Cardiac septum (tissue), 1 donor: Measurements from ENCODE around the gene PAPLN. TPM values are rescaled to one million over a fixed set of nuclear protein-coding genes. Genes with fewer than 3 reads are reported as not detected.
"Not testable (repeated sequence)": the region's sequence is repeated elsewhere in the genome, so short reads cannot be mapped to it uniquely, and the experiment has no call there.

ENCODE experiments used
- DNase-seq: peaks from one replicate; pipeline ENCODE4 v3.0.0-alpha.2; 2020; ENCODE audit warnings: low spot score
- intact Hi-C: fragments of 100-400 bp; cut with DNase I; formaldehyde crosslinking; loops from one replicate; pipeline ENCODE4 v1.14.0; 2022
- total RNA-seq: library from RNA; stranded (reverse); fragmentation: NEBNext Ultra II Directional; extraction: Animal tissue kit (Norgen Biotek cat#: 25700); gene quantifications from one replicate; pipeline ENCODE4 v1.2.1, GENCODE V29; 2021
- donor health status: DM: no; HTN: no; CAD: no.

PAPLN gene
- total RNA-seq, 1 donor from 2014 or later, result 1.3 TPM

DNA sequence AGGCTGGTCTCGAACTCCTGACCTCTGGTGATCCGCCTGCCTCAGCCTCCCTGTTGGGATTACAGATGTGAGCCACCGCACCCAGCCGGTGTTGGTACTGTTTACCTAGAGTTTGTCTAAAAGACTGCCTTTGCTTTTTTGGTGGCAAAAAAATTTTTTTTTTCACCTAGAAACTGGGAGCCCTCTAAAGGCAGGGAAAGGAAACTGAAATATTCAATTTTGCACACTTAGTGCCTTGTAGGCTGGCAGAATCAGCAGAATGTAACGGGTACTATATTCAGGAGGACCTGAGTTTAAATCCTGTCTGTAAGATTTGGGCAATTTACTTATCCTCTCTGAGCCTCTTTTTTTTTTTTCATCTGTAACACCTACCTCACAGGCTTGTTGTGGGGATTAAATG is 43.6 kb downstream of the PAPLN start:
- DNase-seq, result no peak
- intact Hi-C loops, result no loop called here

DNA sequence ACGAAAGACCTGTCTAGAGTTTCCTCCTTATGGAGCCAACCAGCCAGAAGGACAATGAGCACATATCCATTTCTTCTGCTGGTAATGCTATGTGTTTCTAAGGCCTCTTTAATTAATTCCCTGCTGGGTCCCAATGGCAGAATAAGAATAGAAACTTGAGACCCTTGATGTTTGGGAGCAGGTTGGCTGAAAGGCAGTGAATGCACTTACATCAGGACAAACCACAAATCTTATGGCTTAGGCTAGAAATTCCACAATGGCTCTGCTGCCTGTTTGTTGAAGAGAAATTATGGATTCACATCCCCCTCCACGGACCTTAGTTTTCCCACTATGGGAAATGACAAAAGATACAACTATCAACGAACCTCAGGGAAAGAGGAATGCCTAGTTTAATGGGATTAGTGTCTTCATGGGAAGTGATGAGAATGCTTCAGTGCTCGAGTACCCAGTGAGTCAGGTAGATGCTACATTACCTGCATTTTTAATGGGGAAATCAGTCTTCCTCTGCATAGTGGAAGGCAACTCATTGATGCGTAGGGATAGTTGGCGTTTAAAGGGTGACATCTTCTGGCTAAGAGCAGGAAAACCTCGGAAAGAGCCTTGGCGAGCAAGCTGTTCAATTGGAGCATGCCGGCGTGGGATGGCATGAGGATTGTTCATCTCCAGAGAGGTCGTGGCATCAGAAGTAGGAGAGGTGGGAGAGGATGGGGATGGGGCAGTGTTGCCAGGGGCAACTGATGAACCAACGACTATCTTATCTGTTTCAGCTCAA is 46.5 kb downstream of the PAPLN start:
- no peak for DNase-seq
- intact Hi-C loops, result no loop called here

DNA sequence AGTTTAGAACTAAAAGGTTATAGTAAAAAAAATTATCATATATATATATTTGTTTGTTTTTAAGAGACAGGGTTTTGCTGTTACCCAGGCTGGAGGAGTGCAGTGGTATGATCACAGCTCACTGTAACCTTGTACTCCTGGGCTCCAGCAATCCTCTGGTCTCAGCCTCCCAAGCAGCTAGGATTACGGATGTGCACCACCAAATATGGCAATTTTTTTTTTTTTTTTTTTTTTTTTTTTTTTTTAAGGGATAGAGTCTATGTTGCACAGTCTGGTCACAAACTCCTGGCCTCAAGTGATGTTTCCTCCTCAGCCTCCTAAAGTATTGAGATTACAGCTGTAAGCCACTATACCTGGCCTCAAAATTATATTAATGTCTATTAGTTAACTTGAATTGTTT is 48.7 kb downstream of the PAPLN start:
- intact Hi-C loops, result no loop called here
- DNase-seq, result no peak

DNA sequence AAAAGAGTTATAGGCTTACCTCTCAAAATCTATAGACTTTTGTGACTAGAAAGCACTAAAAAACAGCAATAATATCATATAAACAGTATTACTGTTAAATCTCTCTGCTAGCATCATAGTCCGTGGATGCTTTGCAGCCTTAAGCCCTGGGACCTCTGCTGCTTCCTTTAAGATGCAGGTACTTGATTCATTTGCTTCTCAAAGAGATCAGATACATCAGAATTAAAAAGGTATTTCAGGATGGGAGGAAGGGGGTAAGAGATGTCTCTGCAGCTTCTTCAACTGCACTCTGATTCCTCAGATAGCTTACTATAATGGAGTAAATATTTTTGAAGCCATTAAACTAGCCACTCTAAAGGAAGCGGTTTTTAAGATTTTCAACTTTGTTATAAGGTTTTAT is 49.3 kb downstream of the PAPLN start:
- DNase-seq, result no peak
- intact Hi-C loops, result no loop called here

DNA sequence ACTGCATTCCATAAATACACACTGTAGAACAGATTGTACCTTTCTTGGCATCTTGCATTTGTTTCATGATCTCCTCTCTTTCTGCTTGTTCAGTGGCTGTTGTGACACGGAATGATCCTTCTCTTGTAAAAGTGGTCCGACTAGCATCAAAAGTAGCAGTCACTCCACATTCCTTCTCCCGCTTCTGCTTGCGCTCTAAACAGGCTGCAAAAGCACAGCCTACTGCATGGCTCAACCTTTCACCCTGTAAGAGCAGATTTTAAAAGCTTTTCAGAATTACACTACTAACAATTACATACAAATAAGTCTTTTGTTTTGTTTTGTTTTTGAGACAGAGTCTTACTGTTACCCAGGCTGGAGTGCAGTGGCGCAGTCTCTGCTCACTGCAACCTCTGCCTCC is 49.8 kb downstream of the PAPLN start:
- intact Hi-C loops, result no loop called here
- DNase-seq, result no peak

DNA sequence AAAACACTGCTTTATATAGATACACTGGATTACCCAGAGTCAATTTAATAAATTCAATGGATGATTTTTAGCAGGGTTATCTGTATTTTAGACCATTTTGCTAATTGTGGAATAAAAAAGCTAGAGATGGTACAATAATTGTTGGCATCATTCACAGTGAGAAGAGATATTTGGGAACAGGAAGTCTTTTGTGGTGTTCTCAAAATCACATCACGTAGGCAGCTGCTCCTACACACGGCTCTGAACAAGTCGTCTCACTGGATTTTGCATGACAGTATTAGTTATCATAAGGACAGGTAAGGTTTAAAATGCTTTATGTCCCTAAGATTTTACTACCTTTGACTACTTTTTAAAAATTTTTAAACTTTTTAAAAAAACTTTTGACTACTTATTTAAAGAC is 52.0 kb downstream of the PAPLN start:
- DNase-seq, result no peak
- intact Hi-C loops, result no loop called here

DNA sequence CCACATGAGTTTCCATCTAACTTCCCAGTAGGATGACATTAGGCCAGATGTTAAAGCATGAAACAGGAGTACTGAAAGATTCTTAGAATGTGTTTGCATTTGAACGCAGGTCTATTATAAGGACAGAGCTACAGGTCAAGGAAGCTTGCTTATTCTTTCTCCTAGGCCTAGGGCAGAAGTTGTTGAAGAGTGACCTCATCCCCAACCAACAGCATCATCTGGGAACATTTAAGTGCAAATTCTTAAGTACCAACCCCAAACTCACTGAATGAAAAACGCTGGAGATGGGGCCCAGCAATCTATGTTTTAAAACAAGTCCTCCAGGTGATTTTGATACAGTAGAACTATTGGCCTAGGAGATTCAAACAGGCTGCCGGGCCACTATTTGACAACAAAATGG is 52.4 kb downstream of the PAPLN start:
- intact Hi-C loops, result no loop called here

DNA sequence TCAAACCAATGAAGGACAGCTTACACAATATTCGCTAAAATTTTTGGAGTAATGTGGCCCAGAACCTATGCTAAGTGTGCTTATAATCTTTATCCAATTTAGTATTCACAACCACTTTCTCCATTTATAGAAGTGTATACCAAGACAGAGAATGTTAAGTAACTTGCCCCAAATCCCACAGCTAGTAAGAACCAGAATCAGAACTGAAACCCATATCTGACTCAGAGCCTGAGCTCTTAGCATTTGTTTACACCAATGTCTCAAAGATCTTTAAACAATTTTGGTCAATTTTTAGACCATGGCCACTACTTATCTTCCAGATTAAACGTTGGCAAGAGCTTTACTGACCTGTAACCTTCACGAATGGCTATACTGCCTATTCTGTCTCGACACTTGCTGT is 53.0 kb downstream of the PAPLN start:
- intact Hi-C loops, result no loop called here
- no peak for DNase-seq

More for the DNA sequence above, 52.4 kb downstream of the PAPLN start:
- DNase-seq, result no peak

DNA sequence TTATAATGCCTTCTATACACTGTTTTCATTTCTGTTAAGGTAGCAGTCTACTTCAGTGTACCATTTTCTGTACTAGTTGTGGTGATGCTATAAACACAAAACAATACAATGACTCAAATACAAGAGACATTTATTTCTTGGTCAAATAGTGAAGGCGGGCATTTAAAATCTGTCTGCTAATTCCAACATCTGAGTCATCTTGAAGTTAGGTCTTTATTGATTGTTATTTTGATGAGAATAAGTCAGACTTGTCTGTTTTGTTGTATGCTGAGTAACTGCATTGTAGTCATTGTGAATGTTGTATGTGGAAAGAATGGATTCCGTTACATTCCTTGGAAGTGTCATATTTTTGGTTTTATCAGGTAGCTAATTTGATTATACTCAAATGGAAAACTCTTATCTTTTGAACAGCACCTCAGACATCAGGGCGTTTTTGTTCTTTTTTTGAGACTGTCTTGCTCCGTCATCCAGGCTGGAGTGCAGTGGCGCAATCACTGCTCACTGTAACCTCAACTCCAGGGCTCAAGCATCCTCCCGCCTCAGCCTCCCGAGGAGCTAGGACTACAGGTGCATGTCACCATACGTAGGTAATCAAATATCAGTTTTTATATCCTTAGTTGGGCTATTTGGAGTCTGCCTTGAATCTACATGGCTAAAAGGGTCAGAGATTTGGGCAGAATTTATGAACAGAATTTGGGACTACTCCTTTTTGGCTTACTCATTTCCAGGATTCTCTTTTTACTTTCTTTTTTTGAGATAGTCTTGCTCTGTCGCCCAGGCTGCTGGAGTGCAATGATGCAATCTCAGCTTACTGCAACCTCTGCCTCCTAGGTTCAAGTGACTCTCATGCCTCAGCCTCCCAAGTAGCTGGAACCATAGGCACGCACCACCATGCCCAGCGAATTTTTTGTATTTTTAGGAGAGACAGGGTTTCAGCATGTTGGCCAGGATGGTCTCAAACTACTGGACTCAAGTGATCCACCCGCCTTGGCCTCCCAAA is 56.8 kb downstream of the PAPLN start:
- no peak for DNase-seq
- intact Hi-C loops, result loop anchor here (2.0 kb wide), 1 partner anchor 177 kb away; no protein-coding TSS in a partner anchor

DNA sequence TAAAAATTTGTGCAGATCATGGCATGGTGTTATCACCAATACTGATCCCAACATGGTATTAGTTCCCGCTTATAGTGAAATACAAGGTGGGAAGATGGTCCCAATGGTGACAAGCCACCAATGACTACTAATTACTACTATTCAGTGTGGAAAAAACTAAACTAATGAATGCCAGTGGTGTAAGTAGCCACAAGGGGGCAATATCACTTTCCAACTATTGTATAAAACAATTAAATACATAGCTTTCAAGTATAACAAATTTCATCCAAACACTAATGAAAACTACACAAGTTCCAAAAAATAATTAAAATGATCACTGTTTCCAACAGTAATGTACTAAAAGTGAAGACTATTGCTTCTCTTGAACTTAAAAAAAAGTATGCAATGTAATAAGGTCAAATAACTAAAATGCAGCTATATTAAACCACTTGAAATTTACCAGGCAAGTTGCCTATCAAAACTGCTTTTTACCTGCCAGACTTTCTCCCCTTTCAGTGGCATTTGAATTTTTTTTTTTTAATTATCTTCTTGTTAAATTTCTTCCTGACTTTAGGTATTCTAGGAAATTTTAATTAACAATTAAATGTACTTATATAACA is 58.0 kb downstream of the PAPLN start:
- intact Hi-C loops, result loop anchor here (2.0 kb wide), 1 partner anchor 176 kb away; no protein-coding TSS in a partner anchor
- DNase-seq, result no peak

DNA sequence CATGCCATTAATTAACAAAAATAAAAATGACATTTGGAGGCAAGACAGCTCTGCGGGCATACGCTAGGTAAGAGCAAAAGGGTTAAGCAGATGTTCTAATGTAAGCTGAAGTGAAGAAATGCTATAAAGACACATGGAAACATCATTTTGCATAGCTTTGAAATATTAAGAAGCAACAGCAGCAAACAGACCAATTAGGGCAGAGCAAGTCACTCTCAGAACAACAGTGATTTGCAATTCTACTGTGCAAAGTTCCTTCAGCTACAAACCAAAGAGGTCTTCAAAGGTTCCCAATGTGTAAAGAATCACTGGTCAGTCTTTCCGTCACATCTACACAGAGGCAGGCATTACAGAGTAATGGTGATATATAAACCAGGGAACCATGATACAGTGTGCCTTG is 68.2 kb downstream of the PAPLN start:
- intact Hi-C loops, result no loop called here
- DNase-seq, result no peak

DNA sequence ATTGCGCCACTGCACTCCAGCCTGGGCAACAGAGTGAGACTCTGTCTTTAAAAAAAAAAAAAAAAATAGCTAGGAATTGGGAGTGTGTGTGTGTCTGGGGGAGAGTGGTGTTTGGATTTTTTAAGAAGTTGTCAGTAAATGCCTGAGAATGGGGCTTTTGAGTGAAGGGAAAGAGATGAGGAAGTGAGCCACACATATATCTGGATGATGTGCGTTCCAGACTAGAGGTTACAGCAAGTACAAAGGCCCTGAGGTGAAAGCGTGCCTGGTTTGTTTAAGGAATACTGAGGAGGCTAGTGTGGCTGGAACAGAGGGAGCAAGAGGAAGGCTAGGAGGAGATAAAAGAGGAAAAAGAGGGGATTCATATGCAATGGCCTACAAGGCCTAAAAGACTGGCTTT is 70.0 kb downstream of the PAPLN start:
- intact Hi-C loops, result no loop called here
- DNase-seq, result no peak

DNA sequence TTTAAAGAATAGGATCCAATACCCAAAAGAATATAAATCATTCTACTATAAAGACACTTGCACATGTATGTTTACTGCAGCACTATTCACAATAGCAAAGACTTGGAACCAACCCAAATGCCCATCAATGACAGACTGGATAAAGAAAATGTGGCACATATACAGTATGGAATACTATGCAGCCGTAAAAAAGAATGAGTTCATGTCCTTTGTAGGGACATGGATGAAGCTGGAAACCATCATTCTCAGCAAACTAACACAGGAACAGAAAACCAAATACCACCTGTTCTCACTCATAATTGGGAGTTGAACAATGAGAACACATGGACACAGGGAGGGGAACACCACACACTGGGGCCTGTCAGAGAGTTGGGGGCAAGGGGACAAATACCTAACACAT is 71.9 kb downstream of the PAPLN start:
- DNase-seq, intact Hi-C loops: not testable (repeated sequence)

DNA sequence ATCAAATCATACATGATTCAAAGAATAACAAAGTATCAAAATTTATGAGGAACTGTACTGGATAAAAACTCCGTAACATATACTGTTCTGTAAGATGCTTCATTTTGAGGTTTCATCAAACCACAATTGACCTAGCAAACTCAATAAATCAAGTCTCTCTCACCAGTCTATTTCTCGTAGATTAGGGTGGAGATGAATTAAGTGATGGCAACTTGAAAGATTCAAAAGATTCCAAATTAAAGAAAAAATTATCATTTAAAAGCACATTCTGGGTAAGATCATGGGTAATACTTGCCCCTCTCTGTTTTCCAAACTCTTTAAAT is 74.4 kb downstream of the PAPLN start:
- no peak for DNase-seq
- intact Hi-C loops, result no loop called here

DNA sequence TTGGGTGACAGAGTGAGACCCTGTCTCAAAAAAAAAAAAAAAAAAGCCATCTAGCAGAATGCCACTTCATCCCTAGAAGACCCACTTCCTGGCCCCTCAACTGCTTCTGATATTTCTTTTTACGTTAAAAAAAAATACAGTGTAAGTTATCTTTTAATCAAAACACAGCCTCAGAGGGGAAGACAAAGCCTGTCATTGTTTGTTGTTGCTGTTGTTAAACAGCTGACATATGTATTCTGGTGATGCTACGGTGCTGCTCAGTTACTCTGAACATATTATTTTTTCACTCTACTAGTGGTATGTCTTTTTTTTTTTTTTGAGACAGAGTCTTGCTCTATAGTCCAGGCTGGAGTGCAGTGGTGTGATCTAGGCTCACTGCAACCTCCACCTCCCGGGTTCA is 75.4 kb downstream of the PAPLN start:
- DNase-seq, result no peak
- intact Hi-C loops, result no loop called here

DNA sequence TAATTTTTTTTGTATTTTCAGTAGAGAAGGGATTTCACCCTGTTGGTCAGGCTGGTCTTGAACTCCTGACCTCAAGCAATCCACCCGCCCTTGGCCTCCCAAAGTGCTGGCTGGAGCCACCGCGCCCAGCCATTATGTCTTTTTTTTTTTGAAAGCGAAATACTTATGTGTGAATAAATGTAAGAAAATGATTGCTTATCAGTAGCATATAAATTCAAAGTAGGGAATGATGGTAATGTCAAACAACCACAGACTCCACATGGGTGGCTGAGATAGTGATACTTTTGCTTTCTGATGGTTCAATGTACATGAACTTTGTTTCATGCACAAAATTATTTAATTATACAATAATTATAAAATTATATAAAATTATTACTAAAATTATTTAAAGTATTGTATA is 75.8 kb downstream of the PAPLN start:
- intact Hi-C loops, result no loop called here
- DNase-seq, result no peak

DNA sequence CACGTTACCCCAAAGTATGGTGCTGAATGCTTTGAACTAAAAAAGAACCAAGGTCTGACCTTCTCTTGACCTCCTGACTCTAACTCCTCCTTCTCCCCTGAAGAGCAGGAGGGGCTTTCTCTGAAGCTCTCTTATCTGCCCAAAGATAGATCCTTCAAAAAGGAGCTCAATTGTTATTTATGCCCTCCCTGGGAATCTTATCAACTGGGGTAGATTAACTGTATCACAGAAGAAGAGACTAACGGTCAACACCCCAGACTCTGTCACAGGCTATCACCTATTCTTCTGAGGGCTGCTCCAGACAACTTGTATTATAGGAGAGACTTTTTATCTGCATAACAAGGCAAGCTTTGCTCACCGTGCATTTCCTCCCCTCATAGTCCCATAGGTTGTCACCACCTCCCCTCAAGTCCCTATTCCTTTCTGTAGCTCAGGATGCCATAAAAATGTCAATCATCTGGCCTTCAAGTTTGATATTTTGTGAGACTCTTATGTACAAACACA is 86.6 kb downstream of the PAPLN start:
- intact Hi-C loops, result no loop called here
- DNase-seq, result no peak
